ENCODE data around the gene EYA2. TPM values are rescaled to one million over a fixed set of nuclear protein-coding genes. Genes with fewer than 3 reads are reported as not detected.

The EYA2 gene
- total and polyA plus RNA-seq, 2 donors (not counting 3 experiments of a cell fraction or from before 2014, with no cell fraction given) = not detected

DNA sequence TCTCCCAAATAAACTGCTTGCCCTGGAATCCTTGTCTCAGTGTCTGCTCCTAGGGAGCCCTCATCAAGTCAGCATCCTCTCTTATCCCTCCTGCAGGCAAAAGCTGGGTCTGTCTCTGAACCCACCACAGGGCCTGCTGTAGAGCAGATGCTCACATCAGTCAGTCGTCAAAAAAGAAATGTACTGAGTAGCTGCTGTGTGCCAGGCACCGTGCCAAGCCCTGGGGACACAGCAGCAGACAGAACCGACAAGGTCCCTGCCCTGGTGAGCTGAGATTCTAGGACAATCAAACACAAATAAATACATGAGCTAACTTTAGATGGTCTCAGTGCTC, 68.5 kb downstream of the EYA2 start:
- Histone ChIP-seq H3K79me2 (ENCODE audit: control insufficient read depth, insufficient read depth, low read length) (no peaks in the 10 kb centered on the region), H3K36me3 (ENCODE audit: control insufficient read depth in 2 of 2, extremely low read depth in 1 of 2, insufficient read depth in 2 of 2, low read length in 2 of 2) (no peaks in the 10 kb centered on the region), H3K4me2 (ENCODE audit: insufficient read depth, low read length) (no peak overlapping the region), H3K27me3 (ENCODE audit: control insufficient read depth in 2 of 2, insufficient read depth in 2 of 2, low read length in 2 of 2) (no peaks in the 10 kb centered on the region), H3K4me1 (ENCODE audit: control insufficient read depth, extremely low read depth, insufficient read depth, low read length) (no peaks in the 10 kb centered on the region), H3K9ac (replicated peaks; ENCODE audit: extremely low read depth, insufficient read depth, low read length) (no peak overlapping the region), H2AFZ (ENCODE audit: low read depth, low read length) (no peak overlapping the region), H3K9me1 (replicated peaks; ENCODE audit: control insufficient read depth, extremely low read depth, insufficient read depth, low read length) (no peaks in the 10 kb centered on the region), H3K4me3 (replicated peaks in 1 of 3; ENCODE audit: insufficient read depth in 1 of 3, low read depth in 1 of 3, low read length in 3 of 3) (no peak overlapping the region), H4K20me1 (replicated peaks; ENCODE audit: control insufficient read depth, extremely low read depth, insufficient read depth, low read length) (no peaks in the 10 kb centered on the region), H3K27ac (ENCODE audit: insufficient read depth, low read depth, low read length) (no peak overlapping the region), H3K9me3 (replicated peaks; ENCODE audit: control insufficient read depth, insufficient read depth, low read length) (no peaks in the 10 kb centered on the region)
- no TSS peak for BruUV-seq (replicated peaks)
- ChIA-PET POLR2A (no interaction called here), CTCF (no interaction called here)
- dilution Hi-C loops (cut with MboI; ENCODE audit: extremely low pct_ligation_motif_present, low sequenced_read_pairs) (no loop called here), intact Hi-C loops (cut with micrococcal nuclease) (no loop called here)
- DNase-seq (ENCODE audit: low read depth, low spot score) (no peak), FAIRE-seq (no peak)
- no peak for TF ChIP-seq EZH2 (IDR thresholded peaks at IDR 0.05; ENCODE audit: borderline replicate concordance, low read depth, low read length, severe bottlenecking)

GRCh38 chr20:46963758-46964617, 69.3 kb downstream of the EYA2 start:
- Histone ChIP-seq H3K9me3 (replicated peaks; ENCODE audit: control insufficient read depth, insufficient read depth, low read length) (no peaks in the 10 kb centered on the region), H3K36me3 (ENCODE audit: control insufficient read depth in 2 of 2, extremely low read depth in 1 of 2, insufficient read depth in 2 of 2, low read length in 2 of 2) (no peaks in the 10 kb centered on the region), H3K4me3 (replicated peaks in 1 of 3; ENCODE audit: insufficient read depth in 1 of 3, low read depth in 1 of 3, low read length in 3 of 3) (no peak overlapping the region), H3K9me1 (replicated peaks; ENCODE audit: control insufficient read depth, extremely low read depth, insufficient read depth, low read length) (no peaks in the 10 kb centered on the region), H2AFZ (ENCODE audit: low read depth, low read length) (no peak overlapping the region), H3K4me1 (ENCODE audit: control insufficient read depth, extremely low read depth, insufficient read depth, low read length) (no peaks in the 10 kb centered on the region), H3K9ac (replicated peaks; ENCODE audit: extremely low read depth, insufficient read depth, low read length) (no peak overlapping the region), H3K27ac (ENCODE audit: insufficient read depth, low read depth, low read length) (no peak overlapping the region), H3K27me3 (ENCODE audit: control insufficient read depth in 2 of 2, insufficient read depth in 2 of 2, low read length in 2 of 2) (no peaks in the 10 kb centered on the region), H3K79me2 (ENCODE audit: control insufficient read depth, insufficient read depth, low read length) (no peaks in the 10 kb centered on the region), H4K20me1 (replicated peaks; ENCODE audit: control insufficient read depth, extremely low read depth, insufficient read depth, low read length) (no peaks in the 10 kb centered on the region), H3K4me2 (ENCODE audit: insufficient read depth, low read length) (no peak overlapping the region)
- no peak for FAIRE-seq
- POLR2A ChIA-PET = no interaction called here
- BruUV-seq (replicated peaks) = no TSS peak
- dilution Hi-C loops (cut with MboI; ENCODE audit: extremely low pct_ligation_motif_present, low sequenced_read_pairs) = no loop called here
- DNase-seq (ENCODE audit: low read depth, low spot score) = no peak
- CTCF ChIA-PET = no interaction called here
- intact Hi-C loops (cut with micrococcal nuclease) = no loop called here
- no peak for TF ChIP-seq EZH2 (IDR thresholded peaks at IDR 0.05; ENCODE audit: borderline replicate concordance, low read depth, low read length, severe bottlenecking)
- TF ChIP-seq MYC (IDR thresholded peaks at IDR 0.05; ENCODE audit: low read depth, low read length) = no peak
- no peak for TF ChIP-seq POLR2A (IDR thresholded peaks at IDR 0.05; ENCODE audit: low read depth, low read length)
- TF ChIP-seq, protein P1, sequence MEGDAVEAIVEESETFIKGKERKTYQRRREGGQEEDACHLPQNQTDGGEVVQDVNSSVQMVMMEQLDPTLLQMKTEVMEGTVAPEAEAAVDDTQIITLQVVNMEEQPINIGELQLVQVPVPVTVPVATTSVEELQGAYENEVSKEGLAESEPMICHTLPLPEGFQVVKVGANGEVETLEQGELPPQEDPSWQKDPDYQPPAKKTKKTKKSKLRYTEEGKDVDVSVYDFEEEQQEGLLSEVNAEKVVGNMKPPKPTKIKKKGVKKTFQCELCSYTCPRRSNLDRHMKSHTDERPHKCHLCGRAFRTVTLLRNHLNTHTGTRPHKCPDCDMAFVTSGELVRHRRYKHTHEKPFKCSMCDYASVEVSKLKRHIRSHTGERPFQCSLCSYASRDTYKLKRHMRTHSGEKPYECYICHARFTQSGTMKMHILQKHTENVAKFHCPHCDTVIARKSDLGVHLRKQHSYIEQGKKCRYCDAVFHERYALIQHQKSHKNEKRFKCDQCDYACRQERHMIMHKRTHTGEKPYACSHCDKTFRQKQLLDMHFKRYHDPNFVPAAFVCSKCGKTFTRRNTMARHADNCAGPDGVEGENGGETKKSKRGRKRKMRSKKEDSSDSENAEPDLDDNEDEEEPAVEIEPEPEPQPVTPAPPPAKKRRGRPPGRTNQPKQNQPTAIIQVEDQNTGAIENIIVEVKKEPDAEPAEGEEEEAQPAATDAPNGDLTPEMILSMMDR (IDR thresholded peaks at IDR 0.05; ENCODE audit: extremely low read depth in 1 of 2, insufficient read depth in 1 of 2, low read depth in 1 of 2, low read length in 2 of 2) = no peak
- TF ChIP-seq JUN (IDR thresholded peaks at IDR 0.05; ENCODE audit: borderline replicate concordance, insufficient read depth, insufficient read length, low read depth) = no peak

All from endothelial cell of umbilical vein (primary cell).